H1 (cell line): ENCODE results near the gene MGAT5. TPM values are rescaled to one million over a fixed set of nuclear protein-coding genes. Genes with fewer than 3 reads are reported as not detected.

Source experiments
- CTCF ChIA-PET: fragments of 300-600 bp; sonication (Branson Sonifier 250); formaldehyde crosslinking; loops from one replicate; lab custom pipeline; 2021; ENCODE audit not compliant: partially characterized antibody; lab: Charles Lee
- POLR2A ChIA-PET: fragments of 300-600 bp; sonication (Branson Sonifier 250); formaldehyde crosslinking; loops from one replicate; lab custom pipeline; 2021; ENCODE audit warnings: inconsistent platforms; ENCODE audit not compliant: partially characterized antibody; lab: Charles Lee
- DNase-seq, 2 experiments: peaks; one replicate each; pipeline versions ENCODE4 v3.0.0 to v3.0.0-alpha.2; 2010 to 2022; ENCODE audit warnings: low spot score in 2 of 2, low read depth in 1 of 2, mixed read lengths in 1 of 2
- FAIRE-seq: peaks from 2 replicates; lab custom pipeline; 2011; peaks lifted over from hg19 to GRCh38; lab: Jason Lieb, UNC
- H2AFZ ChIP-seq: 2 replicates; pipeline ENCODE4 v1.8.1; 2012; ENCODE audit warnings: low read length, inconsistent platforms
- H2AK5ac ChIP-seq: 2 replicates; pipeline ENCODE4 v1.6.1; 2013; ENCODE audit warnings: low read depth, low read length
- H2BK120ac ChIP-seq: replicated peaks from 2 replicates; pipeline ENCODE3; 2013; ENCODE audit warnings: low read depth, low read length, inconsistent platforms
- H2BK12ac ChIP-seq: 2 replicates; pipeline ENCODE4 v1.6.1; 2013; ENCODE audit warnings: low read depth, low read length
- H2BK15ac ChIP-seq: 2 replicates; pipeline ENCODE4 v1.6.1; 2013; ENCODE audit warnings: low read length
- H2BK20ac ChIP-seq: 2 replicates; pipeline ENCODE4 v1.6.1; 2013; ENCODE audit warnings: low read length
- H2BK5ac ChIP-seq: 2 replicates; pipeline ENCODE4 v1.6.1; 2013; ENCODE audit warnings: low read depth, low read length
- H3K14ac ChIP-seq: 2 replicates; pipeline ENCODE4 v1.6.1; 2013; ENCODE audit warnings: inconsistent platforms; ENCODE audit not compliant: insufficient read length
- H3K18ac ChIP-seq: 2 replicates; pipeline ENCODE4 v1.6.1; 2013; ENCODE audit warnings: low read length; ENCODE audit errors: extremely low read depth
- H3K23ac ChIP-seq: 2 replicates; pipeline ENCODE4 v1.6.1; 2013; ENCODE audit warnings: inconsistent platforms; ENCODE audit not compliant: insufficient read length
- H3K23me2 ChIP-seq: 2 replicates; pipeline ENCODE4 v1.6.1; 2013; ENCODE audit warnings: low read depth, low read length
- H3K27ac ChIP-seq: 2 replicates; pipeline ENCODE4 v1.6.1; 2011; ENCODE audit warnings: low read depth, low read length, inconsistent platforms
- H3K27me3 ChIP-seq, 4 experiments: replicated peaks in 1 of 4; 1 replicate in 1 of 4; 2 replicates in 3 of 4; pipeline versions ENCODE4 v1.6.1 to v1.8.1; 2011 to 2013; ENCODE audit warnings: low read length in 3 of 4, mild to moderate bottlenecking in 3 of 4, inconsistent platforms in 2 of 4, mixed read lengths in 2 of 4, moderate library complexity in 1 of 4; ENCODE audit not compliant: control insufficient read depth in 3 of 4, insufficient read depth in 3 of 4; ENCODE audit errors: extremely low read depth in 1 of 4
- H3K36me3 ChIP-seq, 4 experiments: 2 replicates each; pipeline versions ENCODE4 v1.6.1 to v1.8.1; 2011 to 2013; ENCODE audit warnings: mild to moderate bottlenecking in 4 of 4, low read length in 3 of 4, moderate library complexity in 2 of 4, control low read depth in 1 of 4, inconsistent platforms in 1 of 4; ENCODE audit not compliant: insufficient read depth in 4 of 4, control insufficient read depth in 2 of 4
- H3K4ac ChIP-seq: replicated peaks from 2 replicates; pipeline ENCODE3; 2013; ENCODE audit warnings: low read length, low read depth, mixed read lengths, inconsistent platforms; ENCODE audit not compliant: insufficient read length
- H3K4me1 ChIP-seq, 4 experiments: replicated peaks in 1 of 4; 1 replicate in 1 of 4; 2 replicates in 3 of 4; pipeline versions ENCODE4 v1.6.1 to v1.8.1; 2011 to 2013; ENCODE audit warnings: low read length in 3 of 4, inconsistent platforms in 2 of 4, mixed read lengths in 1 of 4; ENCODE audit not compliant: insufficient read depth in 4 of 4, control insufficient read depth in 3 of 4
- H3K4me2 ChIP-seq, 2 experiments: 2 replicates each; pipeline versions ENCODE4 v1.6.1 to v1.8.1; 2011 to 2013; ENCODE audit warnings: low read depth in 2 of 2, low read length in 2 of 2, control low read depth in 1 of 2, inconsistent platforms in 1 of 2, mild to moderate bottlenecking in 1 of 2; ENCODE audit not compliant: insufficient read depth in 1 of 2
- H3K4me3 ChIP-seq, 4 experiments: fragments of 200-600, 300-600 bp in 1 of 4; sonication (generic), shearing (Covaris generic), sonication (Bioruptor Twin) in 1 of 4; 2 replicates each; pipeline versions ENCODE4 v1.5.1 to v1.8.1; 2011 to 2016; ENCODE audit warnings: low read length in 4 of 4, low read depth in 3 of 4, control low read depth in 2 of 4, inconsistent platforms in 2 of 4, mild to moderate bottlenecking in 2 of 4, mixed read lengths in 1 of 4, moderate library complexity in 1 of 4; ENCODE audit not compliant: insufficient read depth in 2 of 4; ENCODE audit errors: extremely low read depth in 1 of 4
- H3K56ac ChIP-seq: replicated peaks from 2 replicates; pipeline ENCODE3; 2013; ENCODE audit warnings: low read depth, mild to moderate bottlenecking, mixed read lengths, low read length, inconsistent platforms; ENCODE audit not compliant: insufficient read length
- H3K79me1 ChIP-seq: 2 replicates; pipeline ENCODE4 v1.6.1; 2013; ENCODE audit warnings: low read depth, low read length, control low read depth
- H3K79me2 ChIP-seq, 2 experiments: 2 replicates each; pipeline versions ENCODE4 v1.6.1 to v1.8.1; 2012 to 2013; ENCODE audit warnings: low read length in 2 of 2, mild to moderate bottlenecking in 2 of 2, inconsistent platforms in 1 of 2; ENCODE audit not compliant: insufficient read depth in 2 of 2, control insufficient read depth in 1 of 2
- H3K9ac ChIP-seq, 4 experiments: replicated peaks in 1 of 4; 1 replicate in 1 of 4; 2 replicates in 3 of 4; pipeline versions ENCODE4 v1.6.1 to v1.8.1; 2011 to 2013; ENCODE audit warnings: low read depth in 3 of 4, low read length in 3 of 4, control low read depth in 2 of 4, mild to moderate bottlenecking in 2 of 4, moderate library complexity in 2 of 4, inconsistent platforms in 1 of 4; ENCODE audit errors: extremely low read depth in 1 of 4
- H3K9me3 ChIP-seq, 2 experiments: 2 replicates each; pipeline versions ENCODE4 v1.6.1 to v1.8.1; 2012 to 2013; ENCODE audit warnings: mild to moderate bottlenecking in 2 of 2, moderate library complexity in 2 of 2, control low read depth in 1 of 2, inconsistent platforms in 1 of 2, low read depth in 1 of 2, low read length in 1 of 2, mixed read lengths in 1 of 2; ENCODE audit not compliant: insufficient read depth in 2 of 2
- H4K20me1 ChIP-seq, 2 experiments: replicated peaks in 1 of 2; 2 replicates each; pipeline versions ENCODE3 to v1.8.1; 2011 to 2013; ENCODE audit warnings: inconsistent platforms in 2 of 2, low read length in 2 of 2, mild to moderate bottlenecking in 1 of 2; ENCODE audit not compliant: insufficient read depth in 2 of 2, control insufficient read depth in 1 of 2
- H4K5ac ChIP-seq: 2 replicates; pipeline ENCODE4 v1.6.1; 2013; ENCODE audit warnings: low read length, low read depth, mixed read lengths, inconsistent platforms; ENCODE audit not compliant: insufficient read length
- H4K8ac ChIP-seq: 2 replicates; pipeline ENCODE4 v1.8.0; 2013; ENCODE audit warnings: mild to moderate bottlenecking, moderate library complexity, low read length, inconsistent platforms; ENCODE audit not compliant: insufficient read depth; ENCODE audit errors: extremely low read depth
- H4K91ac ChIP-seq: replicated peaks from 2 replicates; pipeline ENCODE3; 2013; ENCODE audit warnings: low read length, mixed read lengths, inconsistent platforms; ENCODE audit not compliant: insufficient read length
- RNF2 ChIP-seq: fragments of 200-900, 300-1000 bp; sonication (generic); IDR thresholded peaks from 2 replicates; pipeline ENCODE4 v1.7.1; 2016; ENCODE audit warnings: borderline replicate concordance, low read depth, mild to moderate bottlenecking, antibody characterized with exemption, low read length; ENCODE audit not compliant: poor library complexity, severe bottlenecking; ENCODE audit errors: missing control alignments
- WGBS, 2 experiments: shearing (Covaris generic) in 1 of 2; methylation state at CpG; one replicate each; pipeline versions ENCODE4 v1.1.6 to v1.1.7; 2013 to 2015; ENCODE audit warnings: low lambda C conversion rate in 2 of 2, mixed read lengths in 2 of 2, inconsistent platforms in 1 of 2, low coverage in 1 of 2, missing lambda C conversion rate in 1 of 2; ENCODE audit not compliant: insufficient replicate concordance in 2 of 2, insufficient coverage in 1 of 2, insufficient read length in 1 of 2; ENCODE audit errors: extremely low coverage in 1 of 2, missing lambda C conversion rate in 1 of 2; 5-methylcytosine and 5-hydroxymethylcytosine counted together
- polyA plus RNA-seq, 7 experiments: library from polyadenylated mRNA; depleted of rRNA in 3 of 7; stranded (reverse) in 5 of 7; unstranded in 2 of 7; fragments of >200 nt in 5 of 7; fragments of 200-250 nt in 2 of 7; gene quantifications; 1 replicate in 5 of 7; 2 replicates in 1 of 7; 4 replicates in 1 of 7; pipeline versions ENCODE4 v1.2.1 to v1.2.3, GENCODE V29; 2011 to 2013; ENCODE audit warnings: missing spikeins in 2 of 7, mixed read lengths in 2 of 7
- total RNA-seq: library from RNA; stranded (reverse); fragmentation: NEBNext Ultra II Directional; extraction: Animal tissue kit (Norgen Biotek cat#: 25700); gene quantifications from 2 replicates; pipeline ENCODE4 v1.2.1, GENCODE V29; 2021

Gene MGAT5
- total and polyA plus RNA-seq, 2 of the 8 experiments (the other 6 are each of a cell fraction or from before 2014, with no cell fraction given): 11.2 to 49.2 TPM

DNA sequence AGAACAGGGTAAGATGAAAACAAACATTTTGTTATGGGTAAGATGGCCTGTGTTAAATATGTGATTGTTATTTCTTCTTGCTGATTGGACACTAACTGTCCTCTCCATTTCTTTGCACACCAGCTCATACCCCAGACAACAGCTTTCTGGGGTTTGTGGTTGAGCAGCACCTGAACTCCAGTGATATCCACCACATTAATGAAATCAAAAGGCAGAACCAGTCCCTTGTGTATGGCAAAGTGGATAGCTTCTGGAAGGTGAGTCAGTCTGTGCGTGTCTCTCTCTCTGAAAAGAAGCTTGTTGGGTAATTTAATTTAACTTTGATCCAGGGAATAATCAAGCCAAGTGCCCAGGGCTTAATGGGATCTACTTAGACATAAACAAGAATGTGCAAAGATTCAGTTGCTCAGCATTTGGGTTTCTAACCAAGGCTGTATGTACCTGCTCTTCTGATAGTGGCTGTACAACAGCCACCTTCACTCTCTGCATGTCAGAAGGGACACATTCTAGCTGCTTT is 108.3 kb downstream of the MGAT5 start:
- no peak overlapping the region for H2BK5ac ChIP-seq
- no peak overlapping the region for H2BK15ac ChIP-seq
- H4K5ac ChIP-seq: no peak overlapping the region
- H3K23ac ChIP-seq: no peak overlapping the region
- H3K4me2 ChIP-seq: no peak overlapping the region
- H3K36me3 ChIP-seq: peaks cover 0 to 13% (median 0%) of the 10 kb centered on the region in 4 experiments; a peak in 4 of 8 replicates
- H3K27ac ChIP-seq: no peak overlapping the region
- H3K9ac ChIP-seq: no peak overlapping the region
- H3K23me2 ChIP-seq: no peaks in the 10 kb centered on the region
- no peaks in the 10 kb centered on the region for H4K20me1 ChIP-seq
- H3K14ac ChIP-seq: no peak overlapping the region
- no peak overlapping the region for H2AK5ac ChIP-seq
- H3K4me3 ChIP-seq: no peak overlapping the region
- no peaks in the 10 kb centered on the region; a peak in 1 of 7 replicates for H3K4me1 ChIP-seq
- H3K18ac ChIP-seq: no peak overlapping the region
- no peak overlapping the region for H2BK20ac ChIP-seq
- H2AFZ ChIP-seq: no peak overlapping the region
- no peak overlapping the region for H3K4ac ChIP-seq
- H3K27me3 ChIP-seq: no peaks in the 10 kb centered on the region
- H2BK12ac ChIP-seq: no peak overlapping the region
- 86% methylated on average over 1 of the region's 1 CpG; no CpG with 5 or more reads in 1 of the 2 experiments for WGBS, 2 experiments
- CTCF ChIA-PET: interaction anchor here (1.0 to 4.2 kb wide), 5 partner anchors 11 to 89 kb away, joined by 3 to 34 read pairs (median 3); no protein-coding TSS in a partner anchor
- no peaks in the 10 kb centered on the region for H3K9me3 ChIP-seq
- H3K79me1 ChIP-seq: no peaks in the 10 kb centered on the region; the same call in 1 of the 2 replicates
- POLR2A ChIA-PET: no interaction called here
- no peak for FAIRE-seq
- H3K79me2 ChIP-seq: no peaks in the 10 kb centered on the region
- H4K8ac ChIP-seq: no peak overlapping the region
- no peak overlapping the region for H4K91ac ChIP-seq
- H2BK120ac ChIP-seq: no peak overlapping the region
- H3K56ac ChIP-seq: no peak overlapping the region
- no peak for DNase-seq
- no peak for TF ChIP-seq RNF2
